Smooth muscle cell (in vitro differentiated cells): ENCODE data around the gene GALE. TPM values are rescaled to one million over a fixed set of nuclear protein-coding genes. Genes with fewer than 3 reads are reported as not detected.
"Not testable (repeated sequence)": the region's sequence is repeated elsewhere in the genome, so short reads cannot be mapped to it uniquely, and the experiment has no call there.

Experiments used
- DNase-seq: peaks from one replicate; lab custom pipeline; 2025; ENCODE audit not compliant: unreplicated experiment; lab: John Stamatoyannopoulos, UW
- H2AFZ ChIP-seq: fragments of 200-600 bp; sonication (generic); 2 replicates; pipeline ENCODE4 v1.6.0; 2016; ENCODE audit warnings: antibody characterized with exemption, low read depth, mild to moderate bottlenecking
- H3F3A ChIP-seq: fragments of 200-600 bp; sonication (generic); 2 replicates; pipeline ENCODE4 v1.6.0; 2017; ENCODE audit warnings: antibody characterized with exemption, low read depth
- H3K27ac ChIP-seq: fragments of 200-600 bp; sonication (generic); 2 replicates; pipeline ENCODE4 v1.5.1; 2016; ENCODE audit warnings: low read depth, mild to moderate bottlenecking
- H3K27me3 ChIP-seq: fragments of 200-600 bp; sonication (generic); 2 replicates; pipeline ENCODE4 v1.6.1; 2016; ENCODE audit warnings: low read depth, mild to moderate bottlenecking
- H3K36me3 ChIP-seq: fragments of 200-600 bp; sonication (generic); 2 replicates; pipeline ENCODE4 v1.5.1; 2016; ENCODE audit warnings: low read depth
- H3K4me1 ChIP-seq: fragments of 200-600 bp; sonication (generic); 2 replicates; pipeline ENCODE4 v1.5.1; 2016; ENCODE audit warnings: low read depth
- H3K4me2 ChIP-seq: fragments of 200-600 bp; sonication (generic); 2 replicates; pipeline ENCODE4 v1.6.0; 2016; ENCODE audit warnings: mild to moderate bottlenecking
- H3K4me3 ChIP-seq: fragments of 200-600 bp; sonication (generic); 2 replicates; pipeline ENCODE4 v1.5.1; 2016; ENCODE audit warnings: mild to moderate bottlenecking
- H3K79me2 ChIP-seq: fragments of 200-600 bp; sonication (generic); 2 replicates; pipeline ENCODE4 v1.6.0; 2016; ENCODE audit warnings: low read depth, mild to moderate bottlenecking
- H3K9ac ChIP-seq: fragments of 200-600 bp; sonication (generic); 2 replicates; pipeline ENCODE4 v1.6.0; 2016; ENCODE audit warnings: low read depth
- H3K9me3 ChIP-seq: fragments of 200-600 bp; sonication (generic); replicated peaks from 2 replicates; pipeline ENCODE4 v1.5.1; 2016; ENCODE audit warnings: low read depth
- H4K20me1 ChIP-seq: fragments of 200-600 bp; sonication (generic); 2 replicates; pipeline ENCODE4 v1.6.0; 2016; ENCODE audit warnings: low read depth
- WGBS: methylation state at CpG from one replicate; pipeline ENCODE4 v1.1.7; 2016; ENCODE audit warnings: low lambda C conversion rate; 5-methylcytosine and 5-hydroxymethylcytosine counted together
- polyA plus RNA-seq: library from polyadenylated mRNA; unstranded; fragments of >200 nt; fragmentation: Nextera tagmentation; extraction: Ambion mirVana; gene quantifications from 2 replicates; pipeline ENCODE4 v1.2.1, GENCODE V29; 2016
- total RNA-seq: library from RNA; depleted of rRNA; stranded (reverse); fragments of >200 nt; gene quantifications from 2 replicates; pipeline ENCODE4 v1.2.3, GENCODE V29; 2014
- TF ChIP-seq, protein P1 (sequence below): fragments of 200-600 bp; sonication (generic); IDR thresholded peaks from 2 replicates; pipeline ENCODE4 v1.5.1; 2017; ENCODE audit warnings: borderline replicate concordance, mild to moderate bottlenecking, antibody characterized with exemption; ENCODE audit not compliant: insufficient read depth, poor library complexity, severe bottlenecking

The GALE gene
- total and polyA plus RNA-seq, 2 experiments from 2014 or later = 51.7 to 75.2 TPM

DNA sequence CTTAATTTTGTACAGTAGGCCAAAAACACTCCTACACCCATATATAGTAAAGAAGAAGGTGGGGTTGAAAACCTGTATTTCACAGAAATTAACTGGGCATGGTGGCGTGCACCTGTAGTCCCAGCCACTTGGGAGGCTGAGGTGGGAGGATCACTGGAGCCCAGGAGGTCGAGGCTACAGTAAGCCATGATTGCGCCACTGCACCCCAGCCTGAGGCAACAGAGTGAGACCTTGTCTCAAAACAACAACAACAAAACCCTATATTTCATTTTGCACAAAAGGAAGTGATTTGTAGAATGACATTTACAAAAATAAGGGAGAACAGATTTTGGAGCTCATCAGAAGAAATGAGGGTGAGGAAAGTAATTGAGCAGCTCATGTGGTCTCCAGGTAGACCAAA is 11.9 kb downstream of the GALE start:
- DNase-seq = no peak
- Histone ChIP-seq H3K4me3 (no peak overlapping the region), H3K36me3 (peaks cover 14% of the 10 kb centered on the region), H3K4me1 (peaks cover 12% of the 10 kb centered on the region), H3K79me2 (peaks cover 29% of the 10 kb centered on the region), H3K9me3 (no peaks in the 10 kb centered on the region), H3K9ac (no peak overlapping the region), H3K27me3 (no peaks in the 10 kb centered on the region), H2AFZ (no peak overlapping the region), H4K20me1 (peaks cover 20% of the 10 kb centered on the region), H3K4me2 (no peak overlapping the region), H3K27ac (no peak overlapping the region), H3F3A (peaks cover 23% of the 10 kb centered on the region)
- WGBS = 98% methylated on average over 3 of the region's 3 CpGs
- TF ChIP-seq, protein P1, sequence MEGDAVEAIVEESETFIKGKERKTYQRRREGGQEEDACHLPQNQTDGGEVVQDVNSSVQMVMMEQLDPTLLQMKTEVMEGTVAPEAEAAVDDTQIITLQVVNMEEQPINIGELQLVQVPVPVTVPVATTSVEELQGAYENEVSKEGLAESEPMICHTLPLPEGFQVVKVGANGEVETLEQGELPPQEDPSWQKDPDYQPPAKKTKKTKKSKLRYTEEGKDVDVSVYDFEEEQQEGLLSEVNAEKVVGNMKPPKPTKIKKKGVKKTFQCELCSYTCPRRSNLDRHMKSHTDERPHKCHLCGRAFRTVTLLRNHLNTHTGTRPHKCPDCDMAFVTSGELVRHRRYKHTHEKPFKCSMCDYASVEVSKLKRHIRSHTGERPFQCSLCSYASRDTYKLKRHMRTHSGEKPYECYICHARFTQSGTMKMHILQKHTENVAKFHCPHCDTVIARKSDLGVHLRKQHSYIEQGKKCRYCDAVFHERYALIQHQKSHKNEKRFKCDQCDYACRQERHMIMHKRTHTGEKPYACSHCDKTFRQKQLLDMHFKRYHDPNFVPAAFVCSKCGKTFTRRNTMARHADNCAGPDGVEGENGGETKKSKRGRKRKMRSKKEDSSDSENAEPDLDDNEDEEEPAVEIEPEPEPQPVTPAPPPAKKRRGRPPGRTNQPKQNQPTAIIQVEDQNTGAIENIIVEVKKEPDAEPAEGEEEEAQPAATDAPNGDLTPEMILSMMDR = no peak

DNA sequence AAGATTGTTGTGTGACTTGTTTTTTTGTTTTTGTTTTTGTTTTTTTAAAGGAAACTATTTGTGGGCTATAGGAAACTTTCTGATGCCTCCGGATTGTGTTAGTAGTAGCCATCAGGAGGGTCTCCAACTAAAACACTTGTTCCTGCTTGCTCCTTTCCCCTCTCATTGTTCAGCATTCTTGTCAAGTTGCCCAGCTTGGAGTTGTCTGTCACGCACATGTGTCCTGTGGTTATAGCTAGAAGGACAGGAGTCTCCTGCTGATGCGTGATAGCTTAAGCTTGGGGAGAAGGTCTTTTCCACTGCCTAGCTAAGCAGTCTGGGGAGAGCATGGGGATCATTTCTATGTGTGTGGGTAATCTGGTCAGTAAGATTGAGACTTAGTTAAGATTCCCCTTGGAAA is 12.9 kb downstream of the GALE start:
- 97% methylated on average over 3 of the region's 3 CpGs for WGBS

DNA sequence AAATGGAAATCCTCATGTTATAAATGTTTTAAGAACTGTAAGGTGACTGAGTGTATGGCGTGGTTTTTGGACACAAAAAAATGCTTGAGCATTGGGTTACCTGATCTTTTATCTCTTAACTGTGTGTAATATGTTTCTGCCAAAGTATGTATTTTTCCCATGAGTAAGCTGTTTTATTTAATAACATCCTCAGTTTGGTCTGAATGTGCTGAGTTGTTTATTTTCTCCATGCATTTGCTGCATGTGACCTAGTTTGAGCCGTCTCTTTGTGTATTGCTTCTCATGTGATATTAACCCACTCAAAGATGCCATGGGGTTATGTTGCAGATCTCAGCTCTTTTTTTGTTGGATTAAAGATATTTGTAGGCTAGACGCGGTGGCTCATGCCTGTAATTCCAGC is 15.7 kb downstream of the GALE start:
- Histone ChIP-seq H3K36me3 (peaks cover 14% of the 10 kb centered on the region), H3K9me3 (no peaks in the 10 kb centered on the region), H2AFZ (no peak overlapping the region), H3K27me3 (no peaks in the 10 kb centered on the region), H3F3A (peaks cover 16% of the 10 kb centered on the region), H3K4me1 (peaks cover 6% of the 10 kb centered on the region), H3K27ac (no peak overlapping the region), H3K79me2 (peaks cover 43% of the 10 kb centered on the region), H3K4me3 (no peak overlapping the region), H4K20me1 (peaks cover 28% of the 10 kb centered on the region), H3K4me2 (no peak overlapping the region), H3K9ac (no peak overlapping the region)
- TF ChIP-seq, protein P1 = no peak
- 96% methylated on average over 4 of the region's 4 CpGs for WGBS
- no peak for DNase-seq

More for the DNA sequence above, 12.9 kb downstream of the GALE start:
- H3K4me2 ChIP-seq = no peak overlapping the region
- H3K79me2 ChIP-seq = peaks cover 33% of the 10 kb centered on the region
- no peak overlapping the region for H3K27ac ChIP-seq
- peaks cover 14% of the 10 kb centered on the region for H3K36me3 ChIP-seq
- no peaks in the 10 kb centered on the region for H3K27me3 ChIP-seq
- H3K9ac ChIP-seq = no peak overlapping the region
- TF ChIP-seq, protein P1 = no peak
- H2AFZ ChIP-seq = no peak overlapping the region
- peaks cover 17% of the 10 kb centered on the region for H4K20me1 ChIP-seq
- H3F3A ChIP-seq = peaks cover 23% of the 10 kb centered on the region
- H3K4me1 ChIP-seq = peaks cover 12% of the 10 kb centered on the region
- H3K4me3 ChIP-seq = no peak overlapping the region
- DNase-seq = no peak
- no peaks in the 10 kb centered on the region for H3K9me3 ChIP-seq

DNA sequence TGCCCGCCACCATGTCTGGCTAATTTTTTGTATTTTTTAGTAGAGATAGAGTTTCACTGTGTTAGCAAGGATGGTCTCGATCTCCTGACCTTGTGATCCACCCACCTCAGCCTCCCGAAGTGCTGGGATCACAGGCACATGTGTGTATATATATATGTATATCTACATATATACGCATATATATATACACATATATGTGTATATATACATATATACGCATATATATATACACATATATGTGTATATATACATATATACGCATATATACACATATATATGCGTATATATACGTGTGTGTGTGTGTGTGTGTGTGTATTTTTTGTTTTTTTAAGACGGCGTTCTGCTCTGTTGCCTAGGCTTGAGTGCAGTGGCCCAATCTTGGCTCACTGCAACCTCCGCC is 17.4 kb downstream of the GALE start:
- H3K79me2 ChIP-seq = peaks cover 55% of the 10 kb centered on the region
- 98% methylated on average over 11 of the region's 11 CpGs for WGBS
- not testable (repeated sequence) for H3K27me3 ChIP-seq, DNase-seq, H3K4me2 ChIP-seq, H3F3A ChIP-seq, H2AFZ ChIP-seq, H3K27ac ChIP-seq, H3K4me3 ChIP-seq, H3K9me3 ChIP-seq, H3K9ac ChIP-seq
- H3K36me3 ChIP-seq = peaks cover 14% of the 10 kb centered on the region
- peaks cover 40% of the 10 kb centered on the region for H4K20me1 ChIP-seq
- H3K4me1 ChIP-seq = peaks cover 15% of the 10 kb centered on the region
